PC-9 (cell line): ENCODE results near the gene BLZF1.

Experiments
- CTCF ChIP-seq: fragments of 200-600 bp; sonication (generic); conservative IDR thresholded peaks from 2 replicates; pipeline ENCODE4 v1.6.1; 2017; ENCODE audit warnings: mixed run types, antibody characterized with exemption, mild to moderate bottlenecking, moderate library complexity
- EZH2 ChIP-seq: fragments of 200-600 bp; sonication (generic); IDR thresholded peaks from 2 replicates; pipeline ENCODE4 v1.8.0; 2017; ENCODE audit warnings: antibody characterized with exemption, low read depth

- no peak for TF ChIP-seq CTCF
- TF ChIP-seq EZH2: no peak
These were observed 28.0 kb downstream of the BLZF1 start for GRCh38 chr1:169395955-169396354.
